ENCODE measurements around the gene PLAGL2.
"Not testable (repeated sequence)": the region's sequence is repeated elsewhere in the genome, so short reads cannot be mapped to it uniquely, and the experiment has no call there.

Gene PLAGL2

GRCh38 chr20:32204205-32205109 is 3.1 kb downstream of the PLAGL2 start:
- no peak for DNase-seq (ENCODE audit: low spot score)

DNA sequence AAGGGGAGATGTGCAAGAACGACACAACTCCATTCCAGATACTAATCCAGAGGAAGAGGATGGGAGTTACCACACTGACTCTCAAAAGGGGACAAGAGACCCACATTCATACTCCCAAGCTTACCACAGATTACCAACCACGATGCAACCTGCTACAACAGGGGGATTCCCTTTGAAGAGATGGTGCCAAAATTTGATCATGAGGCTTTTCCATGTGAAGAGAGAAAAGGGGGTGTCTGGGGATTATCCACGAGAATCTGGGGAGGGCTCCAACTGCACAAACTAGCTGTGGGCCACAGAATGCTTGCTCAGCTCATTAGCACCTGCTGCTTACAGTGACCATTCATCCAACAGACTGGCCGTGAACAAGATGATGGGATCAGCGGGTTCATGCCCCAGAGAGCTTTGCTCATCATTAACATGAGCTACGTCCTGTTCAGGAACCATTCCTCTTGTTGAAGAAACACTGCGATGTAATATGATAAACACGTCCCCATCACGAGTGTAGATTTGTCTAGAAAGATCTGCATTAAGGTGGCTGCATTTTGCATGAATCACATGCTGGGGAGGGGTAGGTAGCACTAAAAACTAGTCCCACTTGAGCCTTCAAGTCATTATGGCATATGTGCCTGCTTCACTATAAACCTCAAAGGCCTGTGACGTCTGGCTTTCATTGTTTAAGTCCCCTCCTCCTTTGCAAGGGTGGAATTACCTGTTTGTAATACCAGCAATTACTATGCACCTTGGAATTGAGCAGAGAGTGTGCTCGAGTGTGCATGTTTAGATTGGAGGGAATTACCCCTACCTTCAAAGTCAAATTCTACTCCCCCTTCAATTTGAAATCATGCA is 4.0 kb downstream of the PLAGL2 start:
- DNase-seq (ENCODE audit: low spot score) = no peak

- no peak for DNase-seq (ENCODE audit: low spot score)
Observed at GRCh38 chr20:32201977-32202363, 5.6 kb downstream of the PLAGL2 start.

- DNase-seq (ENCODE audit: low spot score) = peak; percentile 58
Observed at GRCh38 chr20:32201296-32201976, 6.1 kb downstream of the PLAGL2 start.

GRCh38 chr20:32199006-32199405 is 8.5 kb downstream of the PLAGL2 start:
- no peak for DNase-seq (ENCODE audit: low spot score)

GRCh38 chr20:32197136-32197535 is 10.4 kb downstream of the PLAGL2 start:
- DNase-seq (ENCODE audit: low spot score) = not testable (repeated sequence)

GRCh38 chr20:32196613-32197012 is 10.9 kb downstream of the PLAGL2 start:
- not testable (repeated sequence) for DNase-seq (ENCODE audit: low spot score)

GRCh38 chr20:32195581-32195980 is 12.0 kb downstream of the PLAGL2 start:
- no peak for DNase-seq (ENCODE audit: low spot score)

DNA sequence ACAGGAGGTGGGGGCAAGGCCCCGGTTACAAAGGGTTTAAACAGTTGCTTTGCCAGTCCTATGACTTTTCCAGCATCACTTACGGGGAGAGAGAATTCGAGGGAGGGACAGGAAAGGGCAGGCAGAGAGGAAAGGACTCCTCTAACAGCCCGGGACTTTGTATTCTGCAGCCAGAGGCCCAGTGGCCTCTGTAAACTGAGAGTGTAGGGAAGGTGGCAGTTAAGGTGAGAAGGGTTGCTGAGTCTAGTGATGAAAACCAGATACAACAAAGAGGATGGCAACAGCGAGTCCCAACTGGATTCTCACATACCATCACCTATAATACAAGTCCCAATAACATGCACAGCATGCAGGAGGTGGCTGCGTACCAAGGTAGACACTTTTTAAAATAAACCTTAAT is 13.5 kb downstream of the PLAGL2 start:
- no peak for DNase-seq (ENCODE audit: low spot score)

- DNase-seq (ENCODE audit: low spot score) = not testable (repeated sequence)
Observed at GRCh38 chr20:32193336-32193735, 14.2 kb downstream of the PLAGL2 start.

- DNase-seq (ENCODE audit: low spot score) = no peak
Observed at GRCh38 chr20:32192698-32193097, 14.8 kb downstream of the PLAGL2 start.

DNA sequence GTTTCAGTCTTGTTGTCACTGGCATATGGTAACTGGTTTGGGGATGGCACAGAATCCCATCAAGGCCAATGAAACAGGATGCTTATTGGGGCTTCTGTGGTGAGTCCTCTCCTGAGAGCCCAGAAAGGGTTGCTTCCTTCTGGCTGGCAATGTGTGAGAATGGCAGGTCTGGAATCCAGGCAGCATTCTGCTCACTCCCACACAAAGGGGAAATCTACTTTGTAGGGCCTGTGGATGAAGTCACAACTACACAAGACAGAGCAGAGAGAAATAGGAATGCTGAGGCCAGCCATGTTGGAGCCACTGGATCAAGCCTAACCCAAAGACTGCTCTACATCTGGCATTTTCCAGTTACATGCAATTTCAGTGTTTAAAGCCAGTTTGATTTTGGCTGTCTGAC is 15.7 kb downstream of the PLAGL2 start:
- DNase-seq (ENCODE audit: low spot score) = no peak

DNA sequence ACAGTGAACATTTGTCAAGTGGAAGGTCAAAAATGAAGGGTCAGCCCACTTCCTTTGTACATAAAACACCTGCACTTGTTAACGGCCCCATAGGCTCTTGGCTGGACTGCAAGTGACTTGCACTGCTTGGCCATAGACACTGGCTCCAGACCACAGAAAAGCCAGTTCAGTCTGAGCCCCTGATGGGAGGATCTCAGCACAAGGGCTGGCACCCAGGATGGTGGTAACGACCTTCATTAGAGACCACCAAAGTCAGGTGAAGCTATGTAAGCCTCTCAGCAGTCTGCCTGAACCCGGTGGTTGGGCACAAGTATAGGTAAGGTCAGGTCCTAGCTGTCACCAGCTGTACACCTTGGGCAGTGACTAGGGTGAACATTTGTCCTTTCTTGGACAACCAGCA is 16.1 kb downstream of the PLAGL2 start:
- no peak for DNase-seq (ENCODE audit: low spot score)

DNA sequence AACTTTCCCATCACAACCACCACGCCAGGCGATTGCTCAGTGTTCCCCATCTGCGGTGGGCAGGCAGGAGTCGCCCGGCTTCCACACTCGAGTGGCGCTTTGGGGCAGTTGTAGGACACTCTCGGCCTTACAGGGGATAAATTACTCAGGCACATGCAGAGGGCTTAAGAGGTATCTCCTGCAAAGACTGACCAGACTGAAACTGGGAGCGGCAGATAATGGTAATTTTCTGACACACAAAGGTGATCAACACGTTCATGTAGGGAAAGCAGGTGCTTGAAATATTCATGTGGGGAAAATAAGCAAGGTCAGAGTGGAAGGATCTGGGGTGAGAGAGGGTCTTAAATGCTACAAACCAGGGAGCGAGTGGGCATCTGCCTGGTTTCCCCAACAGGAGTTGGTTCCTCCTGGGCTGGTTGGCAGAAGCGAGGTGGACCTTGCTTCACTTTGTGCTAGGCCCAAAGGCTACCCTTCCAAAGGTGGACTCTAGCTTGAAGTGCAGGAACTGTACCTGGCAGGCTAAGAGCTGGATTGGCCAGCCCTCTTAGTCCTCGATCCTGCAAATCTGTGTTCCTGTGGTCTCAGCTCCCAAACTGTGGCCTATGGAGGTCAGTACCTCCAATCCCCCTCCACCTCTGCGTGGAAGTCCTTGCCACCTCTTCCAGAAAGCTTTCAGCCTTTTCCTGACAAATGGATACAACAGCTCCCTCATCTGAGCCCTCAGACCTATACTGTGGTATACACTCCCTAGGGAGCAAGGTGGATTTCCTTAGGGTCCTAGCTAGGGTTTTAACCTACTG is 16.7 kb downstream of the PLAGL2 start:
- DNase-seq (ENCODE audit: low spot score) = no peak

DNA sequence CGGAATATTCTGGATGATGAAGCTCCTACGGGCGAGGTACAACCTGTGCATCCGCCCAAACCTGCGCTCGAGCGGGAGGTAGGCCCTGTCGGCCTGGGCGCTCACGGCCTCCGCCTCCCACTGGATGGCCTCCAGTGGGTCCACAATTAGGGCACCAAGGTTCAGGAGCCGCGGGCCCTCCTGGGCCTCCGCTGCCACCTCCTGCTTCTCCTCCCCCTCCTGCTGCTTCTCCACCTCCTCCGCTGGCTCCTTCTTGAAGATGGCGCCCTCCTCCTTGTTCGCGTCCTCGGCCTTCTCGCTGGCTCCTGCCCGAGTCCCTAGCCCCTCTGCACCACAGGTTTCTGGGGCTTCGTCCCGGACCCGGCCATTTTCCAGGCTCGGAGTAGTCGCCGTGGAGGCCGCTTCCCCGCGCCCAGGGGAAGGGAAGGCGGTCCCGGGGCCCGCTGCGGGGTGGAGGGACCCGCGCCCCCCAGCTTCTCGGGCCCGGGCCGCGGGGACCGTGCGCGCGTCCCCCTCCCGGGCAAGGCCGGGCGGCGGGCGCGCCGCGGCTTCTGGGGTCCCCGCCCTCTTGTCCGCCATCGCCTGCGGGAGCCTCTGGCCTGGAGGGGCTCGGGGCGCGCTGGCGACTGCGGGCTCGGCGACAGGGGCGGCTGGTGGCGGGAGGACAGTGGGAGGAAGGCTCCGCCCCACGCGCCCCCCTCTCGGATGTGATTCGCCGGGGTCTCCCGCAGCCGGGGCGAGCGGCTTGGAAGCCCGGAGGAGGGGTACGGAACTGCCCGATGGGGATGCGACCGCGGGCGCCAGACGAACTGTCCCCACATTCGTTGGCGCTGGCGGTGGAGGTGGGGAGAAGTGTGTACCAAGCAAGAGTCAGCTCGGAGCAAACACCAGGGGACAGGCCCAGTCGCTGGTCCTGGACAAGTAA is 17.6 kb downstream of the PLAGL2 start:
- peak; percentile 48 for DNase-seq (ENCODE audit: low spot score)

DNA sequence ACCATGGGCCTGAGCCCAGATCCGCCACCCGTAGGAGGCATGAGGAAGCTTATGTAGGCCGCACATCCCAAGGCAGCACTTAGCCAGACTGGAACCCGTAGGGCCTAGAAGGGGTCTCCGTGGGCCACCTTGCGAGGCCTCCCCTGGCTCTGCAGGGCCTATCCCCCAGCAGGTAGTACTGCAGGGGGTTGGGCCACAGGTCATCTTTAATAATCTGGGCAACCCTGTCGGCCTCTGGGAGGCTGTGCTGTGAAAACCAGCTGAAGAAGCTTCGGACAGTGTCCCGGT is 18.5 kb downstream of the PLAGL2 start:
- DNase-seq (ENCODE audit: low spot score) = no peak

DNA sequence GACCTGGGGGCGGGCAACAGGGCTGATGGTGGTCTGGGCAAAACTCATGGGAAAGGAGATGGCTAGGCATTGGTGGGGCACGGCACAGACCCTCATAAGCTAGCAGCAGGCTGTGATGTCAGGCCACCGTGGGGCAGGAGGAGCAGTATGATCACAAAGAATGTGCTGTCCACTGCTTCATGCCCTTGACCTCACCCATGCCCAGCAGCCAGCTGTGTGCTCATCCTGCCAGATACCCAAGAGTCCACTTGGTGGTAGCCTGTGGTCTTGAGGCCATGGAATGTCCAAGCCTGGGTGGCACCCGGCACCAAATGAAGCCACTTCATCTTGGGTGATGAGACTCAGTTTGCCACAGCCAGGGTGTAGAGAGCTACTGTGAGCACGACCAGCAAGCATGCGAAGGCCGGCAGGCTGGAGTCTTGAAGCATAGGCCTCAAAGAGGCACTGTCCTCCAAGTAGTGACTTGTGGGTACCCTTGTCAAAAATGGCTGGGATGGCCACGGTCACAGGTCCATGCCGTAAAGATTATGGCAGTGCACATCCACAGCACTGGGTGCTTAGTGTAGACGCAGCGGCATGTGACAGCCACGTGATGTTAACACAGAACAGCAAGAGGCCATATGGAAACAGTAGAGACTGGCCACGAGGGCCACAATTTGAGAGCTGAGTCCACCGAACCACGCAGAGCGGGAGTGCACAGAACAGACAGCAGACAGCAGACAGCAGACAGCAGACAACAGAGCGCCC is 19.0 kb downstream of the PLAGL2 start:
- DNase-seq (ENCODE audit: low spot score) = no peak

- DNase-seq (ENCODE audit: low spot score) = no peak
Observed at GRCh38 chr20:32186506-32186905, 21.0 kb downstream of the PLAGL2 start.

DNA sequence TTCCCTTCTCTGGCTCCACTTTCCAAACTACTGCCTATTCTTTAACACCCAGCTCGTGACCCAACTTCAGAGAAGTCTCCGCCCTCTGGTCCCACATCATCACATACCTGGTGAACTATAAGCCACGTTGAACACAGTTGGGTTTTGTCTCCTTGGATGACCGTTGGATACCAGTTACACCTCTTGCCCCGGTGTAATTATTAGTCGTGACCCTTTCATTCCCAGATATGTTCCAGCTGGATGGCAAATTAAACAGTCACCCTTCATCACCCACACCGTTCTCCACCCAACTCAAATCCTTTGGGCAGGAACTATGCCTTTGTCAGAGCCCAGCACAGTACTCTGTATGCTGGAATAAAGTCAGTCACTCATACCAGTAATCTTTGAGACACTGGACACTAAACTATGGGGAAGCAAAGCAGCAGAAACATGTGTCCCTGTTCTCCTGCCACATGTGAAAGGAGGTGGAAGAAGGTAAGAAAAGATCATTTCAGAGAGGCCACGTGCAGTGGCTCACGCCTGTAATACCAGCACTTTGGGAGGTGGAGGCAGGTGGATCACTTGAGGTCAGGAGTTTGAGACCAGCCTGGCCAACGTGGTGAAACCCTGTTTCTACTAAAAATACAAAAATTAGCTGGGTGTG is 22.5 kb downstream of the PLAGL2 start:
- DNase-seq (ENCODE audit: low spot score) = no peak

Measured in hepatic stellate cell (primary cell).